Activated CD4-positive, alpha-beta T cell treated with anti-CD3 and anti-CD28 coated beads, Interleukin-2, amount 50 U/mL, for 1 hour (primary cell): ENCODE measurements around the gene EFCAB8.
"Not testable (repeated sequence)": the region's sequence is repeated elsewhere in the genome, so short reads cannot be mapped to it uniquely, and the experiment has no call there.

Experiments used
- DNase-seq: peaks from one replicate; pipeline ENCODE4 v3.0.0-alpha.2; 2020

EFCAB8 gene

DNA sequence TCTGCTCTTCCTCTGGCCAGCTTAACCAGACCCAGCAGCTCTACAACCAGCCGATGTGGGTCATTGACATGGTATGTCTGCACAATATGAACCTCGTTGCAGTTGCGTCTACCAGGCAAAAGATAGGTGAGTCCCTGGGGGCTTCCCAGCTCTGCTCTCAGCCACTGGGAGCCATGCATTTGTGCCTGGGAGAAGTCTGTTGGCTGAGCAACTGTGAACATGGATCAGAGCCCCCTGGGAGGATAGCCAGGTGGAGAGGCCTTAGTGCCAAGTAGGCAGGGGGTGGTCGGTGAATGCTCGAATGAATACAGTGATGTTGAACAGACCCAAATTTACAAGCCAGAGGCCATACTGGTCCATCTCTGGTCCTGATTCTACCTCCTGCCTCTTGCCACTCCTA is 30.6 kb downstream of the EFCAB8 start:
- DNase-seq = no peak

DNA sequence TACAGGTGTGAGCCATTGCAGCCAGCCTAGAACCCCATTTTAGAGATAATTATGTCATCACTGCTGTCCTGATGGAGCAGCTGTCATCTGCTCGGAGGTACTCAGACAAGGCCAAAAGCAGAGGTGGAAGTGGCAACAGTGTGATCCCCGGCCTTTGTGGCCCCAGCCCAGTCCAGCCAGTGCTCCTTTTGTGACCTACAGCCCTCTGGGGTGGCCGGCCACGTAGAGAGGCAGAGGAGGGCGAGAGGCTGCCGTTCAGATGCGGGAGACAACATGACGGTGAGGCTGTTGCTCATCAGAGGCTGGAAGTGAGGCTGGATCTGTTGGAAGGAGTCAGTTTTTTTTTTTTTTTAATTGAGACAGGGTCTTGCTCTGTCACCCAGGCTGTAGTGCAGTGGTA is 32.8 kb downstream of the EFCAB8 start:
- DNase-seq = no peak

DNA sequence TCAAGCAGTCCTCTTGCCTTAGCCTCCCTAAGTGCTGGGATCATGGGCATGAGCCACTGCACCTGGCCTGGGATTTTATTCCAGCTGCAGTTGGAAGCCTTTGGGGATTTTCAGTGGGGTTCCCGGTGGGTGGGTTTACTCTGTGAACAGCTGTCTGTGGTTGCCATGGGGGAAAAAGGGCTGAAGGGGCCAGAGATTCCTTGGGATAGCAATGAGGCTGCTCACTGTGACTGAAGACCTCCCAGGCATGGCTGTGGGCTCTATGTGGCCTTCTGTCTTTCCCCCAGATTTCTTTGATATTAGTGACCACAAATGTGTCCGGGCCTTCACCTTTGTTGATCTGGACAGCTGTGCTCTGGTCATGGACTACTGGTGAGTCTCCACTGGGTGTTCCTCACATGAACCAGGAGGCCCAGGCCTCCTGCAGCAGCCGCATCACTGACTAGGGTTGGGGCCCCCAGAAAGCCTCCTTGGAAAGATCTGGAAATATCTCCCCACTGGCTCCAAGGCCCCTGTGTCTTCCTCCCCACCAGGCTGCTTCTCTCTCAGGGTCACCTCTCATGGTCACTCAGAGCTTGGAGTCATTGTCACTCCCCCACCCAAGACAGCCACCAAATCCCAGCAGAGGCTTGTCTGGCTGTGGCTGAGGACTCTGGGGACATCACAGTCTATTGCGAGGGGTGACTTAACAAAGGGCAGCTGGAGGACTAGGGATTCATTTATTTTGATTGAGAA is 33.4 kb downstream of the EFCAB8 start:
- no peak for DNase-seq

DNA sequence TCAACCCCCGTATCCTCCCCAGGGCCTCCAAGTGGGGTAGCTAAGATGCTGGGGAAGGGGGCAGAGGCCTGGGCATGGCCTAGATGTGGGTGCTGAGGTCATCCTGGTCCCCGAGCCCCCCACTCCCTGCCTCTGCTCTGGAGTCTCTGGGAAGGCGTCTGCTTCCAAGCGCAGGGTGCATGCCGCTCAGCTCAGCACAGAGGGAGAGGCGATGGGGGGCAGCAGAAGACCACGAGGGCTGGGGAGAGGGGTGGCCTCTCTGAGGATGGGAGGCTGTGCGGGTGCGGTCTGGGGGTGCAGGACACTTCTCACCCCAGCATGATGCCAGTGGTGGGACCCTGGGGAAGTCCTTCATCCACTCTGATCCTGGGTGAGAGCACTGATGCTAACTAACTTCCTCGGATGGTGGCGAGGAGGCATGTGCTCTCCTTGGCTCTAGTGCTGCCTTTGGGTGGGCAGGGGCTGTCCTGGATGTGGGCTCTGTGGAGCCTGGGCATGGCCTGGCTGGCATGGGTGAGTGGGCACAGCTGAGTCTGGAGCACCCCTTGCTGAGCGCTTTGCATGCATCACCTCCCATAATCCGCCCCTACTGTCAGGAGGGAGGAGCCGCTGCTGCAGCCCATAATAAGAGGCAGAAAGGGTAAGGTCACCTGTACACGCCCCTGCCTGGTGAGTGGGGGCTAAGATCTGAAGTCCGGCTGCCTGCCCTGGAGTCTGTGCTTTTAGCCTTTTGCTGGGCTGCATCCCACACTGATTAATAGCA is 34.7 kb downstream of the EFCAB8 start:
- DNase-seq = no peak

DNA sequence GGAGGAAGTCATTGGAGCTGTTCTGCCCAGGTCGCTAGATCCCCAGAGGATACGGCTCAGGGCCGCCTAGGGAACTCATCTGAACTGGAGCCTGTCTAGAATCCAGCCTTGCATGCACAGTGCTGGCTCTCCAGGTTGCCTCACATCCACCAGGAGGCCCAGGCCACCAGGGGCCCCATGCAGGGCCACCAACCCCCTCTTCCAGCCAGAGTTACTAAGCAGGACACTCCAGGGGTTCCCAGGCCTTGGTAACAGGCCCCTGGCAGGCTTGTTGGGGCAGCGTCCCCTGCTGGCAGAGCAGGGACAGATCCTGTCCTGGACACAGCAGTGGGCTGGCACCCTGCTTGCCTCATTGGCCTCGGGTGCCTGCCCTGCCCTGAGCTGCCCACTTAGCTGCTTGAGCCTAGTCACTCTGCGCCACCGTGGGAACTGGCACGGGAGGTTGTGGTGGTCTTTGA is 35.3 kb downstream of the EFCAB8 start:
- no peak for DNase-seq

DNA sequence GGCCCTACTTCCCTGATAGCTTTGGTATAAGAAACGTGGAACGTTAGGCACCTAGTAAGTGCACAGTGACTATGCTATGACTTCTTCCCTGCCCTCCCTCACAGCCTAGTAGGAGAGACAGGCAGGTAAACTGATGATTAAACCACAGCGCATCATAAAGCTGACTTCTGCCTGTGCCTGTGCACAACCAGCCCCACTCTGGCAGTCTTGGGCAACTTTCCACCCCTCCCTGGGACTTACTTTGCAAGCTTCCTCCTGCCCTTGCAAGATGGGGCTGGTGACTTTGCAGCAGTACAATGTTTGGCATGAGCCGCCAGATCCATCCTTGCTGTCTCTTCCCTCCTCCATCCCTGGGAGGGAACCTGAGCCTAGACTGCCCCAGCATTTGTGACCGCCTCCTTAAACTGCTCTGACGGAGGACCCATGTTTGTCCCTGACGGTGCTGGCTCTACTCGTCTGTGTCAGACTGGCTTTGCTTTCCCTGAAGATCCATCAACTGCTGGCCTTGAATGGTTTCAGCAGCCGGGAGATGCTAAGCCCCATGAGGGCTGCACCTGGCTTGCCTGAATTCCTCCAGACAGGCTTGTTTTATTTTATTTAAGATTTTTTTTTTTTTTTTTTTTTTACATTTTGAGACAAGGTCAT is 36.1 kb downstream of the EFCAB8 start:
- DNase-seq = no peak

DNA sequence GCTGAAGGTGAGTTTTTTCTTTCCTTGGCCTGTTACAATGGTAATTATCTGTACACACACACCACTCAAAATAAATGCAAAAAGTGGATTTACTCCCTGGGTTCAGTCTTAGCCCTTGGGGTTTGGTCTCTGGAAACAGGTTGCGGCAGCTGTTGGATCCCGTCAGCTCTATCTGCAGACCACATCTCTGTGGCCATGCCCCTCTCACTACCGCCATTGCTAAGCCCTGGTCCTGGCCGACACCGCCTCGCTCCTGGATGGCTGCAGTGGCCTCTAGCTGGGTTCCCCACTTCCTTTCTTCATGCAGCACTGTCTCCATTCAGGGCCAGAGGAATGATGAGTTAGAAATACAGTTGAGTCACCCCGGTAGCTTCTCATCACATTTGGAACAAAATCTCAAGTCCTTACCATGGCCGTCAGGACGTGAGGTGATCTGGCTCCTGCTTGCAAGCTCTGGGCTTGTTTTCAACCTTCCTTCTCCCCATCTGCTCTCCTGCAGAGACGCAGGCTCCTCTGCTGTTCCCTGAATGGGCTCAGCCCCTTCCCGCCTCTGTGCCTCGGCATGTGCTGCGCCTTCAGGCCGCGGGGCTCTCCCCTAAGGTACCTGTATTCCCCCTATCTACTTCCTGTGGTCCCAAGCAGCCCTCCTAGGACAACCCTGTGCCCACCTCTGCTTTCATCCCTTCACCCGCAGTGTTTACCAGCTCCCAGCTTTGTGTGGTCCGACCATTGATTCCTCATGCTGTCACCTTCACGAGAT is 38.0 kb downstream of the EFCAB8 start:
- no peak for DNase-seq

DNA sequence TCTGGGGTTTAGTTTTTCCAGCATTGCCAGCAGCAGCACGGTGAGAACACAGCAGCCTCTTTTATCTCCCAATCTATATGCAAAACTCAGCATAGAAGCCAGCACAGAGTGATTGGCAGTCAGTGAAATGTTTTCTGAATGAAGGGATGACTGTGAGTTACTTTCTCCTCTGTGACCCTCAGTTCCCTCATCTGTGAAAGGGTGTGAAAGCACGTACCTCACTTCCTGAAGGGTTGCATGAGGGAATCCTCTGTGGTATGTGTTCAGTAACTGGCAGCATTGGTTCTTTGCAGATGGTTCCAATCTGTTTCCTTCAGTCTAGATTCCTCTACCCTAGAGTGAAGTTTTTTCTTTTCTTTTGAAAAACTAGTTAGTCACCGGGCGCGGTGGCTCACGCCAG is 40.0 kb downstream of the EFCAB8 start:
- DNase-seq = no peak

DNA sequence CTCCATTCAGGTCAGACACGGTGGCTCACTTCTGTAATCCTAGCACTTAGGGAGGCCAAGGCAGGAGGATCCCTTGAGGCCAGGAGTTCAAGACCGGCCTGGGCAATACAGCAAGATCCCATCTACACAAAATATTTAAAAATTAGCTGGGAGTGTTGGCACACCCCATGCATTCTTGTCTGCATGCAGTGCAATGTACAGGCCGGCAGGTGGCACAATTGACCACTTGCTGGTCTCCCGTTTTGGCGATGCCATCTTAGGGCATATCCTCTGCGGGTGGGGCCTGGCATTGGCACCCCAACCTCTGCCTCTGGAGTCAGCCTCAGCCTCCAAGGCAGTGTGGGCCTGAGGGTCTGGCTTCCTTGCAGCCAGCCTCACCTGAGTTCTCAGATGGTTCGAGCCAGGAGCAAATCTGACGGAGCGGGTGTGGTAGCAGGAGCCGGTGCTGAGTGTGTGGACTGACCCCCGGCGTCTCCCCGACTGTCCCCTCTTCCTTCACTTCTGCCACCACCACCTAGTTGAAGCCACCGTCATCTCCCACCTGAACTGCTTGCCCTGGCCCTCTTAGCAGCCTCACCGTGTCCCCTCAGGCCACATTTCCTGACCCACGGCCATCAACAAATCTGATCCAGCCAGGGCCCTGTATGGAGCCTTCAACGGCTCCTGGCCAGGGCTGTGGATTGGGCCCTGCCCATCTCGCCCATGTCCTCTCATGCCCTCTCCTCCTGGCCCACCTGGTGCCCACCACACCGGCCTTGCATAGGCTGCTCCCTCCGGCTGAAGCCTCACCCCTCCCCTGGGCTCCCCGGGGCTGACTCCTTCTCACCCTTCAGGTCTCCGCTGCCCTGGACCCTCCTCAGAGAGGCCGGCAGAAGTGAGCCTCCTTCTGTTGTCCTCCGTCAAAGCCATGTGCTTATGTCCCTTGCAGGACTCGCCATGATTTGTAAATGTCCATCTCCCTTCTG is 44.0 kb downstream of the EFCAB8 start:
- peak; percentile 71 for DNase-seq

DNA sequence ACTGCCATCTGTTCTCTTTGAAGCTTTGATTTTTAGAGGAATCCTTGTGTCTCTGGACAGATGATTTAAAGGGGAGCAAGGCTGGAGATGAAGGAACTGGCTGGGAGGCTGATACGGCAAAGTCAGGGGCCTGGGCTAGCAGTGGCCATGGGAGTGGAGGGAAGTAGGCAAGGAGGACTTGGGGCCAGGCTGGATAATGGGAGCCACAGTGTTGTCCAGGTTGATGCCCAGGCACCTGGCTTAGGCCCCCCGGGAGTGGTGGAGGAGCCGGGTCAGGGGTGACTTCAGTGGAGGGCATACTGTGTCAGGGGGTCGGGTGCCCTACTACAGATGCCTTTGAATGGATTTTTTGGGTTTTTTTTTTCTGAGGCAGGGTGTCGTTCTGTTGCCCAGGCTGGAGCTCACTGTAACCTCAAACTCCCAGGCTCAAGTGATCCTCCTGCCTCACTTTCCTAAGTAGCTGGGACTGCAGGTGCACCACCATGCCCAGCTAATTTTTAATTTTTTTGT is 45.0 kb downstream of the EFCAB8 start:
- no peak for DNase-seq

DNA sequence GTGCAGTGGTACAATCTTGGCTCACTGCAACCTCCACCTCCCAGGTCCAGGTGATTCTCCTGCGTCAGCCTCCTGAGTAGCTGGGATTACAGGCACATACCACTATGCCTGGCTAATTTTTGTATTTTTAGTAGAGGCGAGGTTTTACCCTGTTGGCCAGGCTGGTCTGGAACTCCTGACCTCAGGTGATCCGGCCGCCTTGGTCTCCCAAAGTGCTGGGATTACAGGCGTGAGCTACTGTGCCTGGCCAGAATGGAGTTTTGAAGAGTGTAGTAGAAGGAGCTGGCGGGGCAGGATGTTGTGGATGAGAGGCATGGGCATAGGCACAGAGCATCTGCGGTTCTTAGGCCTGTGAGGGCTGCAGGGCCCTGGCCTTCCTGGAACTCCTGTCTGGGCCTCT is 46.0 kb downstream of the EFCAB8 start:
- DNase-seq = not testable (repeated sequence)

DNA sequence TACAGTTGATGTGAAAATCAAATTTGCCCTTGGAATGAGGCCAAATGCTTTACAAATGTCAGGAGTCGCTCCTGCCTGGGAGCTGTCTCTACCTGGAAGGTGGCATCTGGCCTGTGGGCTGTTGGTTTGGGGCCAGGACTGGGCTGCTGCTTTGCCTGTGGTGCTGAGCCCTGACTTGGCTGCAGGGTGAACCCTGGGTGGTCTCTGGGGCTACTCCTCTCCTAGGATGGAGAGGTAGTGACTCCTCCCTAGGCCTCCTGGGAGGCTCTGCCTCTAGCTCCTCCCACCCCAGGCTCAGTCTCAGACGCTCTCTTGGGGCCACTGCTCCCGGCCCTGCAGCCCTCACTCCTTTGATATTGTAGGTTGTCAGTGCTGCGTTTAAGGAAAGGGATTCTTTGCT is 47.5 kb downstream of the EFCAB8 start:
- DNase-seq = no peak

DNA sequence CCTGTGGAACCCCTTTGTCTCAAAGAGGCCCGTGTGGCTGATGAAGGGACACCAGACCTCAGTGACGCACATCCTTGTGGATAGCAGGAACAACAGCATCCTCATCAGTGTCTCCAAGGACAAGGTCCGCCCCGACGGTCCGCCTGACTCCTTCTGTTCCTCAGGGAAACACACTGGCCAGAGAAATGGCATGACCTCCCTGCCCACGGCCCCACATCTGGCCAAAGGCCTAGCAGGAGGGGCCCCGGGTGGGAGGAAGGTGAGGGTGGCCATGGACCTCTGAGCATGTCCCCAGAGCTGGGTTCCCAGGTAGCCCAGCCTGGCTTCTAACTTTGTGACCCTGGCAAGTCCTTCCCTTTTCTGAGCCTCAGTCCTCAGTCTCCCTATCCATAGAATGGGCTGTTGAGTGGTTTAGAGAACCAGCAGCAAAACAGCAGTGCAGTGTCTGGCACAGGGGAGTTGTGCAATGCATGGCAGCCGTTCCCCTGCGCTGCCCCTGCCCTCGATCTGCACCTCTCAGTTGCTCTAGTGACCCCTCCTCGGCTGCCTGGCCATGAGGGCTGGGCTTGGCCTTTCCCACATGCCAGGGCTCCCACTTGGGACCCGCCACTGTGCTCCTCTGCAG is 48.3 kb downstream of the EFCAB8 start:
- DNase-seq = no peak

DNA sequence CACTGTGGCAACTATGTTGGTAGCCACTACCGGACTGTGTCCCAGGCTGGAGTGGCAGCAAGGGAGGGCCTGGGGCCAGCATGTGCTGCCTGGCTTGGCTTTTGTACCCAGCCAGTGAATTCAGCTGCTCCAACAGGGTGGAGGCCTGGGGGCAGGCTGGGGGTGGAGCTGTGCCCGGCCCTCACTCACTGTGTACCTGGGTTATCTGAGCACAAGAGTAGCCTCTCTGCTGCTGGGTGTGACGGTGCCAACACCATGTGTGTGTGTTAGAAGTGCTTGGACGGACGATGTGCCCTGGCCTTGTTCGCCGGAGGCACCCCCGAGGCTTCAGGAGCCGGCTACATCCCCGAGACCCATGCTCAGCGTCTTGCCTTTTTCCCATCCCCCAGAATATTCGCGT is 49.2 kb downstream of the EFCAB8 start:
- DNase-seq = no peak

DNA sequence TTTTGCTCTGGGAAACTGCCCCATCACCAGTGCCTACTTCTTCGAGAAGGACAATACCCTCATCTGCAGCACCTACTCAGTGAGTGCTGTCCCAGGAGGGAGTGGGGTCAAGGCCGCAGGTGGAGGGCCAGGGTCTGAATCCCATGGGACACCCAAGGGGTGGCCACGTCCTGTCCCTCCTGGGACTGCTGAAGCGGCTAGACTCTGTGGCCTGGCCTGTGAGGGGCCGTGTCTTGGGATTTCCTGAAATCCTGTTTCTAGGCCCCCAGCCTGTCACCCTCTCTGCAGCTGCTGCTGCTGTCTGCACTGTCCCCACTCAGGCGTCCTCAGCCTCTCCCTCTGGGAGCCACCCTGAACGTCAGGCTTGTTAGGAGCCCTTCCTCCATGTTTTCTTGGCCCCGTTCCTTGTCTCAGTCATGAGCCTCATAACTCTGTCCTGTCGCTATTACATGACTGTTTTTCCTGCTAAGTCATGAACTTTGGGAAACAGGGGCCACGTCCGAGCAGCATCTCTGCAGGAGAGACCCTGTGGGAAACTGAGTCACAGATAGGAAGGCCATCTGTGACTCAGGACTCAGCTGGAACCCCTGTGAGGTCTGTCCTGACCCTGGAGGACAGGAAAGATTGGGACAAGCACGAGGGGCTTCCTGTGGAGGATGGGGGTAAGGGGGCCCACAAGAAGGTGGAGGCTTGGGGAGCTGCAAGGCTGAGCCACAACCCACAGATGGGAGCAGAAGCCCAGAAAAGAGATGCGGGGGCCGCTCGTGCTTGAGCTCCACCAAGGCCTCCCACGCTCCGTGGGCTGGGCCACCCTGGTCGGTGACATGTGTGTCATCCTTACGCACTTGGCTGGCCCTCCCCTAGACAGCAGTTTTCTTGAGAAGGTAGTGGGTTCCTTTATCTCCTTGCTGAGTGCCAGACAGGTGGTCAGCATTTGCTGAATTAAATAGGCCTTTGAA is 49.9 kb downstream of the EFCAB8 start:
- no peak for DNase-seq

DNA sequence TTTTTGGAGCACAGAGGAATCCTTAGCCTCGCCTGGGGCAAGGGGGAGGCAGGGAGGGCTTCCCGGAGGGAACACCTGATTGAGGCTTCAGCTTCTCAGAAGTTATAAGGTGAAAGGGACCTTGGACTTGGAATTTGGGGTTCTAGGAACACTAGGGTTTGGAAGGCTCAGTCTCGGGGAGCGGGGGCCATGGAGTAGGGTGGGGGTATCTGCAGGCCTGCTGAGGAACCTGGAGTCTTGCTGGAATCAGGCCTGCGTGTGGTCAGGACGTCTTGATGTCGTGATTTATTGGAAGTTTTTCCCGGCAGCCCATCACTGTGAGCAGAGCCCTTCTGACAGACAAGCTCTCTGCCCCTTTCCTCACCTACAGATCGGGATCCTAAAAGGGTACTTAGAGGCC is 50.7 kb downstream of the EFCAB8 start:
- DNase-seq = no peak

DNA sequence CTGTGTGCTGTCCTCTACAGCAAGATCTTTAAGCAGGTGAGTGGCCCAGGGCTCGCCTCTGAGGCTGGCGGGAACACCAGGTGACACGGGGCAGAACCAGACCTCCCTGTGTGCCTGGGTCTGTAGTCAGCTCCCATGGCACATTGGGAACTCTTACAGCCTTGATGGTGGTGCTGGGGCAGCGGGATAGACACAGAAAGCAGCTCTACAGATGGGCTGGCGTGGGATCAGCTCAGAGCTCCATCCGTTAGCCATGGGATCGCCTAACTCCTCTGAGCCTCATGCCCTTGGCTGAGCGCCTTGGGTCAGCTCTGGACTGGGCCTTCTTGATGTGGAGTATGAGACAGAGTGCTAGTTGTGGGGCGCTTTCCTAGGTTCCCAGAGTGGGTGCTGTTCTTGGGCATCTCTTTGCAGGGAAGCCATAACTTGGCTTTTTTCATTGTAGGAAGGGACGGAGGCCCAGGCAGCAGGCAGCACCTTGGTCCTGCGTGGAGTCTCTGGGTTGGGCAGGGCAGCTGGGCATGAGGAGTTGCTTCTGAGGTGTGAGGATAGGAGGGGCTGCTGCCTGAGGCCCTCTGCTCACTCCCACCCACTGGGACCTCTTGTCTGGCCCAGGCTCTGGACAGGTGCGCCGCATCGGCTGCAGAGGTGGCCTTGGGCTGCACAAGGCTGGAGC is 51.3 kb downstream of the EFCAB8 start:
- DNase-seq = no peak

DNA sequence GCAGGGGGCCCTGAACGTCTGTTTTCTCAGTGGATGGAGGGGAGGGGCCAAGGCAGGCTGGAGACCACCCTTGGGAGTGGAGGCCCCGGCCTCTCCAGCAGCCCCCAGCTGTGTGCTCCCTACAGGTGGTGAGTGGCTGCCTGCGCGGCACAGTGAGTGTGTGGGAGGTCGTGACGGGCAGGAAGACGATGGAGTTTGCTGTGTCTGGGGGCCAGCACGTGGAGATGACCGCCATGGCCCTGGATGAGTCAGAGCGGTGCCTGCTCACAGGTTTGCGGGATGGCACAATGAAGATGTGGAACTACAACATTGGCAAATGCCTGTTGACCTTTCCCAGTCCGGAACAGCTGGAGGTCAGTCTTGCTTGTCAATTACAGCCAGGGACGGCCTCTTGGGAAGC is 52.6 kb downstream of the EFCAB8 start:
- DNase-seq = no peak

DNA sequence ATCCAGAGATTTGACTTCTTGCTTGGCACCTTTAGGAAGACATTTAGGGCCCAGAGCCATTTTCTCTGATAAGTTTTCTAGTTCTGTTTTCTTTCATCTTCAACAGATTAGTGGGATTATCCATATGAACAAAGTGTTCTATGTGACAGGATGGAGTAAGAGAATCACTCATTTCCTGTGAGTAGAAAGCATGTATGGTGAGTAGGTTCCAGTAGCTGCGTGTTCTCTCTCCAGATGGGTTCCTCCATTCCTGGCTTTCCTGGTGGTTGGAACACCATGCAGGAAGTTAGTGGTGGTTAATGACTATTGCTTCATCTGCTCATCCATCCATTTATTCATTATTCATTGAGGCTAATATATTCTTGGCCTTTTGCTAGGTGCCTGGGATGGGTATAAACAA is 54.0 kb downstream of the EFCAB8 start:
- no peak for DNase-seq

DNA sequence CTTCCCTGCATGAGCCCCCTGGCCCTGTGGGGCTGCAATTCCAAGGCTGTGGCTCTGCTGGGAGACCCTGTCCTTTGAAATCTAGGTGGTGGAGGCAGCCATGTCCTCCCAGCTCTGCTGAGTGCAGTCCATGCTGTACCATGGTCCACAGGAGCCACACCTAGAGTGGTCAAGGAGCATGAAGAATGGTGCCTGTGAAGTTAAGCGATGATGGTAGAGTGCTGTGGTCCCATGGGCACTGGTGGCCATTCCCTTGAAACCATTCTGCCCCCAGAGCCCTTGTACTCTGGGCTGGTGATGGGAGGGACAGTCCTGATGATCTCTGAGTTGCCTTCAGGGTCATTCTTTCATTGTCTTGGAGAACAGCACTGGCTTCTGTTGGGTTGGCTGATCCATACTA is 55.3 kb downstream of the EFCAB8 start:
- no peak for DNase-seq
